Measurements from ENCODE around the gene EFNA4. TPM values are rescaled to one million over a fixed set of nuclear protein-coding genes. Genes with fewer than 3 reads are reported as not detected.

EFNA4 gene
- total and polyA plus RNA-seq, 7 donors = 0.39 to 1.3 (median 0.83) TPM

- ATAC-seq = no peak
- no peaks in the 10 kb centered on the region for H3K36me3 ChIP-seq (ENCODE audit: insufficient read depth in 1 of 2, low read depth in 1 of 2)
- peak overlapping the region; percentile 68 for H3K4me3 ChIP-seq
- peak in 1 of 2 donors; percentile 46 for DNase-seq
- TF ChIP-seq CTCF (IDR thresholded peaks at IDR 0.05) = no peak
- H3K4me1 ChIP-seq = peaks cover 12% of the 10 kb centered on the region
- peaks cover 0 to 1% (median 0%) of the 10 kb centered on the region in 3 donors for H3K27me3 ChIP-seq (ENCODE audit: insufficient read depth in 3 of 3, low read length in 2 of 3)
- 79 to 87% (median 81%) methylated on average over 14 of the region's 14 CpGs for WGBS, 3 donors
- H3K9me3 ChIP-seq = no peaks in the 10 kb centered on the region
- H3K27ac ChIP-seq = no peak overlapping the region
- intact Hi-C loops (cut with DNase I) = no loop called here
These were observed 8.2 kb downstream of the EFNA4 start for GRCh38 chr1:155071701-155072100.

- no peaks in the 10 kb centered on the region for H3K9me3 ChIP-seq
- no peak overlapping the region for H3K4me3 ChIP-seq
- peaks cover 0 to 1% (median 0%) of the 10 kb centered on the region in 3 donors for H3K27me3 ChIP-seq (ENCODE audit: insufficient read depth in 3 of 3, low read length in 2 of 3)
- DNase-seq (peak; percentile 2 to 32), ATAC-seq (no peak)
- peaks cover 12% of the 10 kb centered on the region for H3K4me1 ChIP-seq
- no peak overlapping the region for H3K27ac ChIP-seq
- no peaks in the 10 kb centered on the region for H3K36me3 ChIP-seq (ENCODE audit: insufficient read depth in 1 of 2, low read depth in 1 of 2)
- intact Hi-C loops (cut with DNase I) = no loop called here
- no peak for TF ChIP-seq CTCF (IDR thresholded peaks at IDR 0.05)
- 61 to 66% (median 65%) methylated on average over 7 of the region's 7 CpGs for WGBS, 3 donors
These were observed 9.2 kb downstream of the EFNA4 start for GRCh38 chr1:155072531-155073289.

- Histone ChIP-seq H3K27me3 (ENCODE audit: insufficient read depth in 3 of 3, low read length in 2 of 3) (peaks cover 0 to 1% (median 0%) of the 10 kb centered on the region in 3 donors), H3K4me3 (no peak overlapping the region), H3K36me3 (ENCODE audit: insufficient read depth in 1 of 2, low read depth in 1 of 2) (no peaks in the 10 kb centered on the region), H3K4me1 (peaks cover 12% of the 10 kb centered on the region), H3K27ac (no peak overlapping the region), H3K9me3 (no peaks in the 10 kb centered on the region)
- intact Hi-C loops (cut with DNase I) = no loop called here
- no peak for ATAC-seq
- TF ChIP-seq CTCF (IDR thresholded peaks at IDR 0.05) = no peak
- peak; percentile 4 to 40 for DNase-seq
- WGBS, 3 donors = 90 to 97% (median 96%) methylated on average over 3 of the region's 3 CpGs
These were observed 10.1 kb downstream of the EFNA4 start for GRCh38 chr1:155073377-155074242.

- DNase-seq = peak in 1 of 2 donors; percentile 21
These were observed 12.0 kb downstream of the EFNA4 start for GRCh38 chr1:155075535-155075934.

More at GRCh38 chr1:155075535-155075934, 12.0 kb downstream of the EFNA4 start:
- Histone ChIP-seq H3K4me3 (no peak overlapping the region), H3K27me3 (ENCODE audit: insufficient read depth in 3 of 3, low read length in 2 of 3) (peaks cover 0 to 18% (median 7%) of the 10 kb centered on the region in 3 donors), H3K9me3 (no peaks in the 10 kb centered on the region), H3K4me1 (peaks cover 21% of the 10 kb centered on the region), H3K27ac (no peak overlapping the region), H3K36me3 (ENCODE audit: insufficient read depth in 1 of 2, low read depth in 1 of 2) (no peaks in the 10 kb centered on the region)
- 62 to 72% (median 65%) methylated on average over 5 of the region's 5 CpGs for WGBS, 3 donors
- TF ChIP-seq CTCF (IDR thresholded peaks at IDR 0.05) = no peak
- ATAC-seq = no peak
- intact Hi-C loops (cut with DNase I) = no loop called here

Measured in psoas muscle (tissue), 8 donors.